Hepatocyte (in vitro differentiated cells): Measurements from ENCODE around the gene SLMAP. TPM values are rescaled to one million over a fixed set of nuclear protein-coding genes. Genes with fewer than 3 reads are reported as not detected.
A peak's percentile ranks its signal among the peaks of the same experiment; 100 is the strongest.

Experiments used
- DNase-seq: peaks from one replicate; pipeline ENCODE4 v3.0.0-alpha.2; 2016; ENCODE audit warnings: low spot score
- H2AFZ ChIP-seq: fragments of 200-600 bp; sonication (generic); 2 replicates; pipeline ENCODE4 v1.6.0; 2016; ENCODE audit warnings: antibody characterized with exemption, mild to moderate bottlenecking
- H3K27ac ChIP-seq: fragments of 200-600 bp; sonication (generic); 2 replicates; pipeline ENCODE4 v1.5.1; 2016; ENCODE audit warnings: mild to moderate bottlenecking
- H3K27me3 ChIP-seq: fragments of 200-600 bp; sonication (generic); 2 replicates; pipeline ENCODE4 v1.6.1; 2016
- H3K36me3 ChIP-seq: fragments of 200-600 bp; sonication (generic); replicated peaks from 2 replicates; pipeline ENCODE4 v1.5.1; 2016; ENCODE audit warnings: low read depth; ENCODE audit not compliant: insufficient read depth
- H3K4me1 ChIP-seq: fragments of 200-600 bp; sonication (generic); 2 replicates; pipeline ENCODE4 v1.5.1; 2016; ENCODE audit warnings: mild to moderate bottlenecking, moderate library complexity; ENCODE audit not compliant: insufficient read depth
- H3K4me2 ChIP-seq: fragments of 200-600 bp; sonication (generic); 2 replicates; pipeline ENCODE4 v1.6.0; 2016
- H3K4me3 ChIP-seq: fragments of 200-600 bp; sonication (generic); 2 replicates; pipeline ENCODE4 v1.5.1; 2016; ENCODE audit warnings: mild to moderate bottlenecking
- H3K79me2 ChIP-seq: fragments of 200-600 bp; sonication (generic); 2 replicates; pipeline ENCODE4 v1.6.0; 2017; ENCODE audit warnings: mild to moderate bottlenecking
- H3K9me2 ChIP-seq: fragments of 200-600 bp; sonication (generic); replicated peaks from 2 replicates; pipeline ENCODE4 v1.6.0; 2017; ENCODE audit warnings: mild to moderate bottlenecking; ENCODE audit not compliant: insufficient read depth
- H3K9me3 ChIP-seq: fragments of 200-600 bp; sonication (generic); 2 replicates; pipeline ENCODE4 v1.5.1; 2016; ENCODE audit warnings: low read depth, mild to moderate bottlenecking
- H4K20me1 ChIP-seq: fragments of 200-600 bp; sonication (generic); 2 replicates; pipeline ENCODE4 v1.6.0; 2016; ENCODE audit warnings: mild to moderate bottlenecking; ENCODE audit not compliant: insufficient read depth, poor library complexity, severe bottlenecking
- EZH2 ChIP-seq: fragments of 200-600 bp; sonication (generic); IDR thresholded peaks from 2 replicates; pipeline ENCODE4 v1.6.1; 2016; ENCODE audit warnings: antibody characterized with exemption, mild to moderate bottlenecking, borderline replicate concordance
- EZH2phosphoT487 ChIP-seq: fragments of 200-600 bp; sonication (generic); IDR thresholded peaks from one replicate; pipeline ENCODE4 v1.6.1; 2018; ENCODE audit warnings: antibody characterized with exemption, mild to moderate bottlenecking, low read depth, moderate library complexity; ENCODE audit not compliant: unreplicated experiment, severe bottlenecking
- WGBS: methylation state at CpG from one replicate; pipeline ENCODE4 v1.1.6; 2016; ENCODE audit warnings: low lambda C conversion rate; ENCODE audit errors: missing lambda C conversion rate; 5-methylcytosine and 5-hydroxymethylcytosine counted together
- polyA plus RNA-seq: library from polyadenylated mRNA; unstranded; fragments of >200 nt; fragmentation: Nextera tagmentation; extraction: Ambion mirVana; gene quantifications from 2 replicates; pipeline ENCODE4 v1.2.1, GENCODE V29; 2016
- total RNA-seq: library from RNA; depleted of rRNA; stranded (reverse); fragments of >200 nt; gene quantifications from 2 replicates; pipeline ENCODE4 v1.2.3, GENCODE V29; 2014
- TF ChIP-seq, protein P1 (sequence below): fragments of 200-600 bp; sonication (generic); IDR thresholded peaks from 2 replicates; pipeline ENCODE4 v1.5.1; 2016; ENCODE audit warnings: antibody characterized with exemption, mild to moderate bottlenecking; ENCODE audit not compliant: poor library complexity

SLMAP gene
- total and polyA plus RNA-seq, 2 experiments from 2014 or later = 22.8 to 46.0 TPM

DNA sequence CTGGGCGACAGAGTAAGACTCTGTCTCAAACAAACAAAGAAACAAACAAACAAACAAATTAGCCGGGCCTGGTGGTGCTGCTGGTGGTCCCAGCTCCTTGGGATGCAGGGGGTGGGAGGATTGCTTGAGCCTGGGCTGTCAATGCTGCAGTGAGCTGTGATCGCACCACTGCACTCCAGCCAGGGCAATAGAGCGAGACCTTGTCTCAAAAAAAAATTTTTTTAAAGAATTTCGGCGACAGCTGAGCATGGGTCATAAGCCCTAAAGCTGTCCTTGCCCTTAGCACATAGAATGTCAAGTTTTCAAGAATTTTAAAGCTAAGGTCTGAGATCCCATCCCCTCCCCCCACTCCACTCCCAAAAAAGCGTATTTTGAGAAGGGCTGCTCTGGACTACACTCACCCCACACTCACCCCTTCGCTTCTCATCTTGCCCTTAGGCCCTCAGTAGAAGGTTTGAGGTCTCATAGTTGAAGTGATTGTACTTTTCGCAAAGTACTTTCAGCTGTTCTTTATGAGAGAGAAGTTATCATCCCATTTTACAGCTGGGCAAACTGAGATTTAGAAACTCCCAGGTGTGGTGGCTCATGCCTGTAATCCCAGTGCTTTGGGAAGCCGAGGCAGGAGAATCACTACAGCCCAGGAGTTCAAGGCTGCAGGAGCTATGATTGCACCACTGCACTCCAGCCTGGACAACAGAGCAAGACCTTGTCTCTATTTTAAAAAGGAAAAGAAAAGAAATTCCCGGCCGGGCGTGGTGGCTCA is 217.8 kb downstream of the SLMAP start:
- Histone ChIP-seq H4K20me1 (no peaks in the 10 kb centered on the region), H3K79me2 (no peaks in the 10 kb centered on the region), H3K4me2 (no peak overlapping the region), H3K27me3 (no peaks in the 10 kb centered on the region), H2AFZ (no peak overlapping the region), H3K36me3 (no peaks in the 10 kb centered on the region), H3K27ac (peak overlapping the region; percentile 80), H3K9me3 (no peaks in the 10 kb centered on the region), H3K4me1 (peaks cover 28% of the 10 kb centered on the region), H3K4me3 (no peak overlapping the region), H3K9me2 (no peaks in the 10 kb centered on the region)
- TF ChIP-seq, protein P1, sequence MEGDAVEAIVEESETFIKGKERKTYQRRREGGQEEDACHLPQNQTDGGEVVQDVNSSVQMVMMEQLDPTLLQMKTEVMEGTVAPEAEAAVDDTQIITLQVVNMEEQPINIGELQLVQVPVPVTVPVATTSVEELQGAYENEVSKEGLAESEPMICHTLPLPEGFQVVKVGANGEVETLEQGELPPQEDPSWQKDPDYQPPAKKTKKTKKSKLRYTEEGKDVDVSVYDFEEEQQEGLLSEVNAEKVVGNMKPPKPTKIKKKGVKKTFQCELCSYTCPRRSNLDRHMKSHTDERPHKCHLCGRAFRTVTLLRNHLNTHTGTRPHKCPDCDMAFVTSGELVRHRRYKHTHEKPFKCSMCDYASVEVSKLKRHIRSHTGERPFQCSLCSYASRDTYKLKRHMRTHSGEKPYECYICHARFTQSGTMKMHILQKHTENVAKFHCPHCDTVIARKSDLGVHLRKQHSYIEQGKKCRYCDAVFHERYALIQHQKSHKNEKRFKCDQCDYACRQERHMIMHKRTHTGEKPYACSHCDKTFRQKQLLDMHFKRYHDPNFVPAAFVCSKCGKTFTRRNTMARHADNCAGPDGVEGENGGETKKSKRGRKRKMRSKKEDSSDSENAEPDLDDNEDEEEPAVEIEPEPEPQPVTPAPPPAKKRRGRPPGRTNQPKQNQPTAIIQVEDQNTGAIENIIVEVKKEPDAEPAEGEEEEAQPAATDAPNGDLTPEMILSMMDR = no peak
- TF ChIP-seq EZH2 (no peak), EZH2phosphoT487 (no peak)
- WGBS = 95% methylated on average over 13 of the region's 13 CpGs
- no peak for DNase-seq

- no peak overlapping the region for H3K4me2 ChIP-seq
- peaks cover 27% of the 10 kb centered on the region for H3K4me1 ChIP-seq
- 52% methylated on average over 6 of the region's 6 CpGs for WGBS
Measured at GRCh38 chr3:57974796-57975388, 218.8 kb downstream of the SLMAP start.

DNA sequence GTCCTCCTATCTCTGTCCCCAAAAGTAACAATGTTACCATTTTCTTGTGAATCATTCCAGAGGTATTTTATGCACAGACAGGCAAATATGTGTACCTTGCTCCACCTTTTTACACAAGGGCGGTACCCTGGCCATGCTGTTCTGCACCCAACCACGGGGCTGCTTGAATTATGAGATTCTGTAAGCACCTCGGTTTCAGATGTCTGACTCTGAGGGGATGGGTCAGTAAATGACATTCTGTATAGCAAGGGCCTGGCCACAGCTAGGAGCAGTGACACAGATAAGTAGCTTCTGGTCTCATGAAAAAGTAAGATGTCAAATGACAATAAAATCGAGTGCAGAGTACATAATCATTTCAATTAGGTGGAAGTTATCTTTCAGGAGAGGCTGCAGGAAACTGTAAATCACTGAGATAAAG is 221.7 kb downstream of the SLMAP start:
- H3K4me2 ChIP-seq = peak overlapping the region; percentile 1
- no peaks in the 10 kb centered on the region for H3K9me2 ChIP-seq
- H3K27me3 ChIP-seq = no peaks in the 10 kb centered on the region
- H3K79me2 ChIP-seq = no peaks in the 10 kb centered on the region
- no peaks in the 10 kb centered on the region for H3K9me3 ChIP-seq
- H3K27ac ChIP-seq = peak overlapping the region; percentile 77
- no peaks in the 10 kb centered on the region for H4K20me1 ChIP-seq
- H3K36me3 ChIP-seq = no peaks in the 10 kb centered on the region
- H3K4me3 ChIP-seq = no peak overlapping the region
- TF ChIP-seq EZH2phosphoT487 = no peak
- WGBS = 17% methylated on average over 4 of the region's 4 CpGs
- peak; percentile 65 for DNase-seq
- H2AFZ ChIP-seq = no peak overlapping the region
- peaks cover 15% of the 10 kb centered on the region for H3K4me1 ChIP-seq

More at GRCh38 chr3:57974796-57975388, 218.8 kb downstream of the SLMAP start:
- H2AFZ ChIP-seq = no peak overlapping the region
- H4K20me1 ChIP-seq = no peaks in the 10 kb centered on the region
- DNase-seq = peak; percentile 79
- no peaks in the 10 kb centered on the region for H3K79me2 ChIP-seq
- no peaks in the 10 kb centered on the region for H3K9me3 ChIP-seq
- peak overlapping the region; percentile 80 for H3K27ac ChIP-seq
- H3K4me3 ChIP-seq = no peak overlapping the region
- H3K36me3 ChIP-seq = no peaks in the 10 kb centered on the region
- no peaks in the 10 kb centered on the region for H3K27me3 ChIP-seq
- TF ChIP-seq EZH2phosphoT487 = no peak
- TF ChIP-seq EZH2 = no peak
- TF ChIP-seq, protein P1 = no peak
- H3K9me2 ChIP-seq = no peaks in the 10 kb centered on the region

DNA sequence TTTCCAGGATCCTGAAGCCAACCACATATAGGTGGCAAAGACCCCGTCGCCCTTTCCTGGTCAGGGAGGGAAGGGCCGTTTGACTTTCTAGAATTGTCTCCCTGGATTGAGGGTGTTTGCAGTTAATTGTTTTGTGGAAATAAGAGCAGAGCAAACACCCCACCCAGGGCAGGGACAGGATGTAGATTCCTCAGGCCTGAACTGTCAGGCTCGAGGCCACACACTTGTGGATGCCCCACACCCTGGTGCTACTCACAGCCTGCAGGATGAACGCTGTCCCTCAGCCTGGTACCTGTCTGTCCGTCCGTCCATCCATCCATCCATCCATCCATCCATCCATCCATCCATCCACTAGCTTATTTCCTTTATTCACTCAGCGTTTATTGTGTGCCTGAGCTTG is 222.2 kb downstream of the SLMAP start:
- DNase-seq = no peak
- Histone ChIP-seq H2AFZ (no peak overlapping the region), H3K36me3 (no peaks in the 10 kb centered on the region), H3K27ac (peak overlapping the region; percentile 77), H3K4me3 (no peak overlapping the region), H3K9me2 (no peaks in the 10 kb centered on the region), H3K79me2 (no peaks in the 10 kb centered on the region), H3K27me3 (no peaks in the 10 kb centered on the region), H3K4me2 (peak overlapping the region; percentile 1), H4K20me1 (no peaks in the 10 kb centered on the region), H3K4me1 (peaks cover 10% of the 10 kb centered on the region), H3K9me3 (no peaks in the 10 kb centered on the region)
- WGBS = 74% methylated on average over 8 of the region's 8 CpGs
- TF ChIP-seq EZH2phosphoT487 = no peak
- TF ChIP-seq EZH2 = no peak
- TF ChIP-seq, protein P1 = no peak
